HCT116 (cell line): ENCODE data around the gene ASB9. TPM values are rescaled to one million over a fixed set of nuclear protein-coding genes. Genes with fewer than 3 reads are reported as not detected.

Experiments used
- ATAC-seq: fragments of 200-7000 bp; cut with Tn5 transposase; 2 replicates; pipeline ENCODE4 v1.9.1; 2020; ENCODE audit warnings: mild to moderate bottlenecking, moderate library complexity
- BruUV-seq: library from RNA; stranded (reverse); fragments of 400-500 nt; replicated peaks from 2 replicates; lab custom pipeline; 2021; lab: Mats Ljungman, UMichigan
- CTCF ChIA-PET: fragments of 300-600 bp; sonication (Branson Sonifier 250); formaldehyde crosslinking; loops from one replicate; lab custom pipeline; 2021; ENCODE audit warnings: antibody characterized with exemption; lab: Charles Lee
- POLR2A ChIA-PET: fragments of 300-600, 350-600 bp; sonication (Branson Sonifier 250); formaldehyde crosslinking; loops from one replicate; lab custom pipeline; 2021; ENCODE audit warnings: antibody characterized with exemption; lab: Charles Lee
- RAD21 ChIA-PET, 2 experiments: fragments of 300-600 bp; sonication (Branson Sonifier 250); formaldehyde crosslinking; loops; one replicate each; lab custom pipeline; 2023; ENCODE audit warnings: low total read pairs in 2 of 2; ENCODE audit not compliant: uncharacterized antibody in 2 of 2, unreplicated experiment in 2 of 2, low non-redundant PET in 1 of 2; lab: Charles Lee
- DNase-seq: peaks from one replicate; pipeline ENCODE4 v3.0.0-alpha.2; 2010; ENCODE audit warnings: low read depth, low spot score
- H2AFZ ChIP-seq: fragments of 200-600 bp; shearing (Covaris generic), sonication (generic); 2 replicates; pipeline ENCODE4 v1.6.1; 2017; ENCODE audit warnings: low read depth, mixed run types, mixed read lengths, antibody characterized with exemption, low read length; ENCODE audit not compliant: poor library complexity, severe bottlenecking
- H3K27ac ChIP-seq: 2 replicates; pipeline ENCODE4 v1.5.1; 2012; ENCODE audit warnings: low read depth, low read length
- H3K27me3 ChIP-seq: fragments of 200-600 bp; sonication (generic); 2 replicates; pipeline ENCODE4 v1.6.1; 2016; ENCODE audit warnings: mixed run types, low read length, mixed read lengths; ENCODE audit not compliant: insufficient read depth
- H3K36me3 ChIP-seq, 2 experiments: fragments of 200-500 bp in 1 of 2; fragments of 200-600 bp in 1 of 2; sonication (Bioruptor generic) in 1 of 2; sonication (generic) in 1 of 2; 2 replicates each; pipeline versions ENCODE4 v1.5.1 to v1.6.1; 2014 to 2016; ENCODE audit warnings: low read length in 2 of 2, inconsistent platforms in 1 of 2, mixed read lengths in 1 of 2, mixed run types in 1 of 2; ENCODE audit not compliant: insufficient read depth in 2 of 2, control insufficient read depth in 1 of 2
- H3K4me1 ChIP-seq, 2 experiments: fragments of 200-600 bp in 1 of 2; sonication (generic) in 1 of 2; 2 replicates each; pipeline versions ENCODE4 v1.5.1 to v1.6.1; 2012 to 2017; ENCODE audit warnings: low read length in 2 of 2, inconsistent platforms in 1 of 2, mild to moderate bottlenecking in 1 of 2, mixed read lengths in 1 of 2, mixed run types in 1 of 2, moderate library complexity in 1 of 2; ENCODE audit not compliant: insufficient read depth in 2 of 2, control insufficient read depth in 1 of 2
- H3K4me2 ChIP-seq: fragments of 200-600 bp; sonication (generic); 2 replicates; pipeline ENCODE4 v1.6.1; 2017; ENCODE audit warnings: mixed run types, low read length, mixed read lengths
- H3K4me3 ChIP-seq, 2 experiments: fragments of 200-600 bp in 1 of 2; sonication (generic) in 1 of 2; replicated peaks in 1 of 2; 2 replicates each; pipeline ENCODE4 v1.5.1; 2011 to 2016; ENCODE audit warnings: low read length in 2 of 2, control low read depth in 1 of 2, low read depth in 1 of 2, mild to moderate bottlenecking in 1 of 2, mixed read lengths in 1 of 2, mixed run types in 1 of 2
- H3K79me2 ChIP-seq: fragments of 200-600 bp; sonication (generic); 2 replicates; pipeline ENCODE4 v1.6.1; 2017; ENCODE audit warnings: mild to moderate bottlenecking, mixed run types, low read length, moderate library complexity, mixed read lengths; ENCODE audit not compliant: insufficient read depth
- H3K9ac ChIP-seq: fragments of 200-600 bp; sonication (generic); 2 replicates; pipeline ENCODE4 v1.6.1; 2016; ENCODE audit warnings: low read length, mixed read lengths
- H3K9me2 ChIP-seq: fragments of 200-600 bp; sonication (generic), shearing (Covaris generic); 2 replicates; pipeline ENCODE4 v1.6.1; 2017; ENCODE audit warnings: mixed run types, mild to moderate bottlenecking, moderate library complexity; ENCODE audit not compliant: insufficient read depth
- H3K9me3 ChIP-seq, 2 experiments: fragments of 200-500 bp in 1 of 2; fragments of 200-600 bp in 1 of 2; sonication (Bioruptor generic) in 1 of 2; sonication (generic) in 1 of 2; 2 replicates each; pipeline ENCODE4 v1.6.1; 2014 to 2017; ENCODE audit warnings: low read length in 2 of 2, mixed read lengths in 2 of 2, inconsistent platforms in 1 of 2, low read depth in 1 of 2, mild to moderate bottlenecking in 1 of 2, mixed run types in 1 of 2, moderate library complexity in 1 of 2; ENCODE audit not compliant: control insufficient read depth in 1 of 2, insufficient read depth in 1 of 2
- H4K20me1 ChIP-seq: fragments of 200-600 bp; sonication (generic), shearing (Covaris generic); 2 replicates; pipeline ENCODE4 v1.6.1; 2017; ENCODE audit warnings: mixed run types, mild to moderate bottlenecking, moderate library complexity; ENCODE audit not compliant: insufficient read depth
- CBX3 ChIP-seq: IDR thresholded peaks from 2 replicates; pipeline ENCODE4 v1.6.1; 2012; ENCODE audit warnings: low read depth
- ELF1 ChIP-seq: IDR thresholded peaks from 2 replicates; pipeline ENCODE4 v1.6.1; 2012; ENCODE audit warnings: low read depth, borderline replicate concordance
- JUND ChIP-seq: IDR thresholded peaks from 2 replicates; pipeline ENCODE4 v1.6.1; 2012
- REST ChIP-seq: IDR thresholded peaks from 2 replicates; pipeline ENCODE4 v1.6.1; 2012; ENCODE audit warnings: low read depth
- ZFX ChIP-seq: fragments of 450-650 bp; IDR thresholded peaks from 2 replicates; pipeline ENCODE4 v1.6.1; 2017
- intact Hi-C: fragments of 100-400 bp; cut with micrococcal nuclease; formaldehyde crosslinking; loops from 2 replicates; pipeline ENCODE4 v1.10.0; 2022
- total RNA-seq: library from RNA; stranded (reverse); gene quantifications from one replicate; pipeline ENCODE4 v1.2.1, GENCODE V29; 2021; ENCODE audit not compliant: unreplicated experiment

ASB9 gene
- total RNA-seq, 1 experiment from 2014 or later: 2.9 TPM

- H3K79me2 ChIP-seq: no peaks in the 10 kb centered on the region
- no peaks in the 10 kb centered on the region for H3K4me1 ChIP-seq
- CTCF ChIA-PET: no interaction called here
- RAD21 ChIA-PET: no interaction called here
- H3K4me2 ChIP-seq: no peak overlapping the region
- DNase-seq (no peak), ATAC-seq (no peak)
- no peak overlapping the region for H3K27ac ChIP-seq
- H3K9me3 ChIP-seq: no peaks in the 10 kb centered on the region
- H3K9me2 ChIP-seq: no peaks in the 10 kb centered on the region
- H3K27me3 ChIP-seq: no peaks in the 10 kb centered on the region
- POLR2A ChIA-PET: no interaction called here
- intact Hi-C loops: no loop called here
- H3K36me3 ChIP-seq: no peaks in the 10 kb centered on the region
- no peaks in the 10 kb centered on the region for H4K20me1 ChIP-seq
- no peak overlapping the region for H3K9ac ChIP-seq
- no peak overlapping the region for H2AFZ ChIP-seq
- TF ChIP-seq JUND: no peak
- BruUV-seq: no TSS peak
- no peak overlapping the region for H3K4me3 ChIP-seq
Observed at GRCh38 chrX:15224747-15225146, 45.1 kb downstream of the ASB9 start.

GRCh38 chrX:15221321-15221720 is 48.6 kb downstream of the ASB9 start:
- H2AFZ ChIP-seq: no peak overlapping the region
- no peaks in the 10 kb centered on the region for H3K9me3 ChIP-seq
- no peaks in the 10 kb centered on the region for H3K36me3 ChIP-seq
- no peaks in the 10 kb centered on the region for H3K9me2 ChIP-seq
- H3K4me2 ChIP-seq: no peak overlapping the region
- no peaks in the 10 kb centered on the region for H3K79me2 ChIP-seq
- CTCF ChIA-PET: no interaction called here
- DNase-seq (no peak), ATAC-seq (no peak)
- no TSS peak for BruUV-seq
- no peaks in the 10 kb centered on the region for H3K27me3 ChIP-seq
- no peak overlapping the region for H3K27ac ChIP-seq
- RAD21 ChIA-PET: no interaction called here
- no peak for TF ChIP-seq REST
- TF ChIP-seq ELF1: no peak
- no peak for TF ChIP-seq ZFX
- no peak for TF ChIP-seq CBX3
- intact Hi-C loops: no loop called here
- no peaks in the 10 kb centered on the region for H4K20me1 ChIP-seq
- H3K9ac ChIP-seq: no peak overlapping the region
- H3K4me3 ChIP-seq: no peak overlapping the region
- H3K4me1 ChIP-seq: no peaks in the 10 kb centered on the region
- POLR2A ChIA-PET: no interaction called here
